Daoy (cell line): Measurements from ENCODE around the gene RNF213. TPM values are rescaled to one million over a fixed set of nuclear protein-coding genes. Genes with fewer than 3 reads are reported as not detected.

Experiments used
- DNase-seq: peaks from one replicate; pipeline ENCODE4 v3.0.0-alpha.2; 2015; ENCODE audit warnings: low read depth
- total RNA-seq: library from RNA; depleted of rRNA; stranded (reverse); fragments of >200 nt; shearing (Covaris generic); gene quantifications from 2 replicates; pipeline ENCODE4 v1.2.3, GENCODE V29; 2014; rRNA removed

RNF213 gene
- total RNA-seq, 1 experiment from 2014 or later, result 19.0 TPM

GRCh38 chr17:80446645-80447405, 186.2 kb downstream of the RNF213 start:
- no peak for DNase-seq

DNA sequence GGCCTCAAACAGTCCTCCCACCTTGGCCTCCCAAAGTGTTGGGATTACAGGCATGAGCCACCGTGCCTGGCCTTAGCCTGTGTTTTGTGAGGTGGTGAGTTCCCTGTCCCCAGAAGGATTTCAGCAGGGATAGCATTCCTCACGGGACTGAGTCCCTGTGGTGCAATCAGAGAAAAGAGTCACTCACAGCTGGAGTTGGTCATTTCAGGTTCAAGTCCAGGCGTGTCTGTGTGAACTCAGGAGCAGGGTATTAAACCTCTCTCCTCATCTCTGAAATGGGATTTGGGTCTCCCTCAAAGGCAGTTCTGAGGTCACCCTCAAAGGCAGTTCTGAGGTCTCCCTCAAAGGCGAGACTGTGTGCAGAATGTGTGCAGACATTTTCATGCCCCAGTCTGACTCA, 187.1 kb downstream of the RNF213 start:
- no peak for DNase-seq

Other genes with a start within 250 kb of the RNF213 start
- 20.3 and 26.5 TPM in 2 replicates for gene TBC1D16, start 225.0 kb upstream of the RNF213 start, total RNA-seq
- gene CCDC40, start 224.2 kb upstream of the RNF213 start, total RNA-seq, result 1.3 and 1.7 TPM in 2 replicates
- 1.5 and 3.1 TPM in 2 replicates for gene GAA, start 159.3 kb upstream of the RNF213 start, total RNA-seq
- 105 and 186 TPM in 2 replicates for gene EIF4A3, start 113.7 kb upstream of the RNF213 start, total RNA-seq
- gene CARD14, start 90.8 kb upstream of the RNF213 start, total RNA-seq, result not detected in 2 replicates
- gene SGSH, start 40.5 kb upstream of the RNF213 start, total RNA-seq, result 2.1 and 2.4 TPM in 2 replicates
- gene SLC26A11, start 40.4 kb upstream of the RNF213 start, total RNA-seq, result 0.69 and 1.9 TPM in 2 replicates
- gene ENDOV, start 154.3 kb downstream of the RNF213 start, total RNA-seq, result 22.4 and 24.6 TPM in 2 replicates
- gene NPTX1, start 215.8 kb downstream of the RNF213 start, total RNA-seq, result 0.11 TPM in 1 of 2 replicates, not detected in the other